Thyroid gland (tissue), 4 donors: Measurements from ENCODE around the gene CSMD2. TPM values are rescaled to one million over a fixed set of nuclear protein-coding genes. Genes with fewer than 3 reads are reported as not detected.
A peak's percentile ranks its signal among the peaks of the same experiment; 100 is the strongest.

Source experiments
- DNase-seq, 2 donors: peaks; one replicate each; pipeline ENCODE4 v3.0.0-alpha.2; 2019
- H3K27ac ChIP-seq, 3 donors: fragments of 200-600 bp; sonication (generic); 1 replicate in 2 of 3; 2 replicates in 1 of 3; pipeline ENCODE4 v1.5.1; 2016 to 2019; ENCODE audit warnings: mild to moderate bottlenecking in 1 of 3, moderate library complexity in 1 of 3
- H3K27me3 ChIP-seq: fragments of 200-600 bp; sonication (generic); one replicate; pipeline ENCODE4 v1.5.1; 2019
- H3K36me3 ChIP-seq, 2 donors: fragments of 200-600 bp; sonication (generic); one replicate each; pipeline ENCODE4 v1.5.1; 2016 to 2019
- H3K4me1 ChIP-seq, 2 donors: fragments of 200-600 bp; sonication (generic); one replicate each; pipeline ENCODE4 v1.5.1; 2017 to 2019
- H3K4me3 ChIP-seq, 3 donors: fragments of 200-600 bp; sonication (generic); replicated peaks in 1 of 3; 1 replicate in 2 of 3; 2 replicates in 1 of 3; pipeline ENCODE4 v1.5.1; 2016; ENCODE audit warnings: mild to moderate bottlenecking in 1 of 3
- H3K9me3 ChIP-seq: fragments of 200-600 bp; sonication (generic); one replicate; pipeline ENCODE4 v1.5.1; 2017
- POLR2A ChIP-seq, 2 donors: fragments of 450-650 bp; IDR thresholded peaks; one replicate each; pipeline ENCODE4 v1.6.1; 2017; ENCODE audit warnings: antibody characterized with exemption in 2 of 2, mild to moderate bottlenecking in 2 of 2, moderate library complexity in 1 of 2
- WGBS, 2 donors: methylation state at CpG; one replicate each; pipeline ENCODE4 v1.1.5; 2017; 5-methylcytosine and 5-hydroxymethylcytosine counted together
- intact Hi-C: fragments of 100-400 bp; cut with DNase I; formaldehyde crosslinking; loops from one replicate; pipeline ENCODE4 v1.15.1; 2023
- total RNA-seq, 4 donors: library from RNA; depleted of rRNA; stranded (reverse); fragments of >200 nt; gene quantifications; one replicate each; pipeline ENCODE4 v1.2.3, GENCODE V29; 2016
- TF ChIP-seq, protein P1 (sequence below), 6 experiments: fragments of 200-600 bp in 3 of 6; fragments of 450-650 bp in 3 of 6; sonication (generic) in 3 of 6; IDR thresholded peaks; one replicate each; pipeline ENCODE4 v1.5.1; 2016 to 2019; ENCODE audit warnings: antibody characterized with exemption in 6 of 6, mild to moderate bottlenecking in 2 of 6, inconsistent platforms in 1 of 6, moderate library complexity in 1 of 6

CSMD2 gene
- total RNA-seq, 4 donors from 2014 or later: 0.10 to 0.45 (median 0.13) TPM; not detected in 1

DNA sequence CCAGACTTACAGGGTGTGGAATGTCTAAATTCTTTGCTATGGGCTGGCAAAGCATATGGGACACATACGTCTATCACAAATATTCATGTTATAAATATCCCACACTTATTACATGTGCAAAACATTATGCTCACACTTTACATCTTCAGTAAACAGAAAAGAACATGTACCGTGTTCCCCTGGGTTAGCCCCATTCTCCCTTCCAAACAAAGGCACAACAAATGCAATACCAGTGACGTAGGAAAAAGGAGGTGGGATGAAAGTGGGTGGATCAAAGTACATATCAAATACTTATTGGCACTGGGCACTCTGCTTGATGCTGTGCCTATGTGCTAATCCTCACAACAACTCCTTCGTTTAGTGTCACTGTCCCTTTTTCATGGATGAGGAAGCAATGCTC is 521.8 kb downstream of the CSMD2 start:
- no peak for DNase-seq
- WGBS, 2 donors: 83 to 85% methylated on average over 4 of the region's 4 CpGs
- Histone ChIP-seq H3K9me3 (no peaks in the 10 kb centered on the region), H3K4me3 (no peak overlapping the region), H3K27me3 (no peaks in the 10 kb centered on the region), H3K36me3 (no peaks in the 10 kb centered on the region), H3K4me1 (no peaks in the 10 kb centered on the region), H3K27ac (no peak overlapping the region)
- intact Hi-C loops: no loop called here
- TF ChIP-seq, protein P1, sequence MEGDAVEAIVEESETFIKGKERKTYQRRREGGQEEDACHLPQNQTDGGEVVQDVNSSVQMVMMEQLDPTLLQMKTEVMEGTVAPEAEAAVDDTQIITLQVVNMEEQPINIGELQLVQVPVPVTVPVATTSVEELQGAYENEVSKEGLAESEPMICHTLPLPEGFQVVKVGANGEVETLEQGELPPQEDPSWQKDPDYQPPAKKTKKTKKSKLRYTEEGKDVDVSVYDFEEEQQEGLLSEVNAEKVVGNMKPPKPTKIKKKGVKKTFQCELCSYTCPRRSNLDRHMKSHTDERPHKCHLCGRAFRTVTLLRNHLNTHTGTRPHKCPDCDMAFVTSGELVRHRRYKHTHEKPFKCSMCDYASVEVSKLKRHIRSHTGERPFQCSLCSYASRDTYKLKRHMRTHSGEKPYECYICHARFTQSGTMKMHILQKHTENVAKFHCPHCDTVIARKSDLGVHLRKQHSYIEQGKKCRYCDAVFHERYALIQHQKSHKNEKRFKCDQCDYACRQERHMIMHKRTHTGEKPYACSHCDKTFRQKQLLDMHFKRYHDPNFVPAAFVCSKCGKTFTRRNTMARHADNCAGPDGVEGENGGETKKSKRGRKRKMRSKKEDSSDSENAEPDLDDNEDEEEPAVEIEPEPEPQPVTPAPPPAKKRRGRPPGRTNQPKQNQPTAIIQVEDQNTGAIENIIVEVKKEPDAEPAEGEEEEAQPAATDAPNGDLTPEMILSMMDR (IDR thresholded peaks at IDR 0.05): no peak
- TF ChIP-seq POLR2A (IDR thresholded peaks at IDR 0.05): no peak

DNA sequence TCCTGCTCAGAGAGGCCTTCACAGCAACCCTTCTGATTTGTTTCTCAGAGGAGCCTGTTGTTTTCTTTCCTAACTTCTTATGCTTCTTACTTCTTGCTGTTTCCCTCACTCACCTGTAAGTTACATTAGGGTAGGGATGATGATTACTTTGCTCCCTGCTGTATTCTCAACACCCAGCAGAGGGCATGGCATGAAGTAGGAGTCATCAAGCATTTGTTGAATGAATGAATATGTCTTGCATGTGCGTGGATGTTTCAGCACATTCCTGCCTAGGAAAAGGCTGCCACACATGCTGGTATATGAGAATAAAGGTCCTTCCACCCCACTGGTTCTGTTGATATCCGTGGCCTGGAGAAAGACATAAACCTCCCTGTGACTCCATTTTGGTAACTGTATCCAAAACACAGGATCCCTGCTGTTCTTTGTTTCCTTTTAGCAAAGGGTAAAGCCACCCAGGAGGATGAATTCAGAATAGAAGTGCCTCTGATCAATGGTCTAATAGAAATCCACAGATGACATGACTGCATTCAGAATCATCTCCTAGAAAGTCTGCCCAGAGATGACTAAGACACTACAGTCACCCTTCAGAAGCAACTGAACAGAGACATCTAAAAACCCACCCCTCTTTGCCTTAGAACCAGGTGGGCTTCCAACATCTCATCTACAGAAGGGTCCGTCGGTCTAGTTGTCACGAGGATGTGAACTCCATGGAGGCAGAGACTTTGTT is 523.8 kb downstream of the CSMD2 start:
- Histone ChIP-seq H3K27me3 (no peaks in the 10 kb centered on the region), H3K4me3 (no peak overlapping the region), H3K27ac (no peak overlapping the region), H3K4me1 (no peaks in the 10 kb centered on the region), H3K9me3 (no peaks in the 10 kb centered on the region), H3K36me3 (no peaks in the 10 kb centered on the region)
- DNase-seq: no peak
- 80 to 89% methylated on average over 5 of the region's 5 CpGs for WGBS, 2 donors
- TF ChIP-seq POLR2A (IDR thresholded peaks at IDR 0.05): no peak
- TF ChIP-seq, protein P1 (IDR thresholded peaks at IDR 0.05): peak in 3 of 6 experiments; percentile 12 to 14 (median 13)
- intact Hi-C loops: no loop called here

DNA sequence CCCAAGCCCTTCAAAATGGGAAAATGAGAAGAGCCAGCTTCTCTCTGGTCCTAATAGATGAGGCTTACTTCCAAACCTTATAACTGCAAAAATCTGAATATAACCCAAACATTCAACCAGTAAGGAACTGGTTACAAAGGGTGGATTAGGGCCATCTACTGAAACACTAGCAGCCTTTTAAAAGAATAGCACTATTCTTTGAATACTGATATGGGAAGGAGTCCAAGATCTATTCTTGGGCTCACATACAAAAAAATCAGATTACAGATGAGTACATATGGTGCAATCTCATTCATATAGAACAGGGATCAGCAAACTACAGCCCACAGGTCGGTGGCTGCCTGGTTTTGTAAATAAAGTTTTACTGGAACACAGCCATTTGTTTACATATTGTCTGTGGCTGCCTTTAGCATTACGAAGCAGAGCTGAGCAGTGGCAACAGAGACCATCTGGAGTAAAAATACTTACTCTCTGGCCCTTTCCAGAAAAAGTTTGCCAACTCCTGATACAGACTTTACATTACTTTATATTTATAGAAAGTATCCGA is 524.8 kb downstream of the CSMD2 start:
- Histone ChIP-seq H3K4me3 (no peak overlapping the region), H3K27me3 (no peaks in the 10 kb centered on the region), H3K4me1 (no peaks in the 10 kb centered on the region), H3K36me3 (no peaks in the 10 kb centered on the region), H3K9me3 (no peaks in the 10 kb centered on the region), H3K27ac (no peak overlapping the region)
- DNase-seq: no peak
- no peak for TF ChIP-seq POLR2A (IDR thresholded peaks at IDR 0.05)
- TF ChIP-seq, protein P1 (IDR thresholded peaks at IDR 0.05): no peak
- 63 to 65% methylated on average over 3 of the region's 3 CpGs for WGBS, 2 donors
- intact Hi-C loops: no loop called here

DNA sequence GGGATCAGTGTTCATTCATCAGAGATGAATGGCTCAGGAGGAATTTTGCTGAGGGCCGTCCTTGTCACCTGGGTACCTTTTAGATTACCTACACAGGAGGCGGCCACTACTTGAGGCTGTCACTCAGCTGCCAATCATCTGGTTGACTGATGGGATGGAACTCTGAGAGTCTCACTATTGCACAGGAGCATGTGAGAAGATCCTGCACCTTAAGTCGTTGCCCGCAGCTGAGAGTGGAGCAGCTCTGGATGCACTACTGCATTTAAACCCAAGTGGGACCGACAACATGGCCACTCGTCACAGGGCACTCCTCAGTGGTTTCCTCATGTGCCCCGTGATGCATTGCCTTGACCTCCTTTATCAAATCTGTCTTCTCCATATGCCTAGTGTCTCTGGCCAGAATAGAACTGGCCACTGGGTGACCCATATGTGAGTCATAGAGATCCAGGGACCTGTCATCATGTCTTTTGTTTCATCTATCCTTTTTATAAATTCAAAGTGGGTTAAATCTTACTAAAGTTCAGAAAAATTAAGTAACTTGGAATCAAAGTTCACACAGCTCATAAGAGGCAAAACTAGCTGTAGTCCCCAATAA is 527.1 kb downstream of the CSMD2 start:
- Histone ChIP-seq H3K4me1 (peaks cover 0 to 4% of the 10 kb centered on the region in 2 donors), H3K4me3 (no peak overlapping the region), H3K27ac (no peak overlapping the region), H3K27me3 (no peaks in the 10 kb centered on the region), H3K36me3 (no peaks in the 10 kb centered on the region), H3K9me3 (no peaks in the 10 kb centered on the region)
- WGBS, 2 donors: 89 to 92% methylated on average over 7 of the region's 7 CpGs
- no peak for DNase-seq
- intact Hi-C loops: no loop called here
- TF ChIP-seq, protein P1 (IDR thresholded peaks at IDR 0.05): no peak
- TF ChIP-seq POLR2A (IDR thresholded peaks at IDR 0.05): no peak

DNA sequence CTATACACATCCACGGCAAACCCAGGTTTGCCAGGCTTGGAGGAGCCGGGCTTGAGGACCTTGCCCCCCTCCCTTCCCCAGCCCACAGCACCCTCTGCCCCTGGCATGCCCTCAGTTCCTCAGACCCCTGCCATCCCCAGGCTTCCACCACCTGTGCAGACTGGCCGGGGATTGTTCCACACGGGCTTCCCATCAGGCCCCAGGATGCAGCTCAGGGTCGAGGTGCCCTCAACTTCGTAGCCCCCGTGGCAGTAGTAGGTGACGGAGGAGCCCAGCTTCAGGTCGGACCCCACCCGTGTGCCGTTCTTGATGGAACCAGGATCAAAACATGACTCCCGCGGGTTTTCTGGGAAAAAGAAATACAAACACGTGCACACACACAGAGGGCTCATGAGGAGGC is 528.8 kb downstream of the CSMD2 start:
- WGBS, 2 donors: 88 to 98% methylated on average over 12 to 14 of the region's 14 CpGs
- Histone ChIP-seq H3K4me1 (peaks cover 0 to 4% of the 10 kb centered on the region in 2 donors), H3K4me3 (no peak overlapping the region), H3K27me3 (no peaks in the 10 kb centered on the region), H3K36me3 (no peaks in the 10 kb centered on the region), H3K27ac (no peak overlapping the region), H3K9me3 (no peaks in the 10 kb centered on the region)
- DNase-seq: no peak
- intact Hi-C loops: no loop called here
- TF ChIP-seq, protein P1 (IDR thresholded peaks at IDR 0.05): no peak
- no peak for TF ChIP-seq POLR2A (IDR thresholded peaks at IDR 0.05)
